HepG2 (cell line): Measurements from ENCODE around the gene ZSWIM8. TPM values are rescaled to one million over a fixed set of nuclear protein-coding genes. Genes with fewer than 3 reads are reported as not detected.

Experiments
- ATAC-seq: fragments of 200-7000 bp; cut with Tn5 transposase; 3 replicates; pipeline ENCODE4 v1.9.1; 2020; ENCODE audit warnings: mild to moderate bottlenecking, moderate library complexity
- BruUV-seq: library from RNA; stranded (reverse); fragments of 400-500 nt; replicated peaks from 2 replicates; lab custom pipeline; 2021; lab: Mats Ljungman, UMichigan
- CTCF ChIA-PET: fragments of 300-600 bp; formaldehyde crosslinking; extraction: SDS; loops from one replicate; lab custom pipeline; 2021; ENCODE audit warnings: low total read pairs, inconsistent platforms, low intra/inter-chr PET ratio; lab: Yijun Ruan, JAX
- POLR2A ChIA-PET: fragments of 350-600 bp; sonication (Branson Sonifier 250); formaldehyde crosslinking; loops from one replicate; lab custom pipeline; 2020; ENCODE audit warnings: antibody characterized with exemption, inconsistent platforms; lab: Yijun Ruan, JAX
- DNase-seq: peaks from one replicate; pipeline ENCODE4 v3.0.0-alpha.2; 2015; ENCODE audit warnings: low spot score
- FAIRE-seq: peaks from 3 replicates; lab custom pipeline; 2011; peaks lifted over from hg19 to GRCh38; lab: Jason Lieb, UNC
- H2AFZ ChIP-seq: one replicate; pipeline ENCODE4 v1.6.1; 2011; ENCODE audit warnings: low read length, inconsistent platforms
- H3K27ac ChIP-seq: fragments of 300-600 bp; 3 replicates; pipeline ENCODE4 v1.8.0; 2011; ENCODE audit warnings: mixed run types, mild to moderate bottlenecking, mixed read lengths, low read length, inconsistent platforms; ENCODE audit not compliant: insufficient read depth; ENCODE audit errors: extremely low read length
- H3K27me3 ChIP-seq, 2 experiments: fragments of 200-600 bp in 1 of 2; 2 replicates in 1 of 2; 3 replicates in 1 of 2; pipeline versions ENCODE4 v1.6.0 to v1.8.0; 2011; ENCODE audit warnings: low read length in 2 of 2, mild to moderate bottlenecking in 2 of 2, moderate library complexity in 2 of 2, inconsistent platforms in 1 of 2; ENCODE audit not compliant: insufficient read depth in 2 of 2, control insufficient read depth in 1 of 2
- H3K36me3 ChIP-seq, 2 experiments: fragments of 200-600 bp in 1 of 2; replicated peaks in 1 of 2; 2 replicates in 1 of 2; 3 replicates in 1 of 2; pipeline versions ENCODE4 v1.5.1 to v1.8.0; 2011; ENCODE audit warnings: low read length in 2 of 2, inconsistent platforms in 1 of 2; ENCODE audit not compliant: insufficient read depth in 2 of 2, control insufficient read depth in 1 of 2
- H3K4me1 ChIP-seq: 2 replicates; pipeline ENCODE4 v1.5.1; 2012; ENCODE audit warnings: low read length, inconsistent platforms; ENCODE audit not compliant: insufficient read depth
- H3K4me2 ChIP-seq: 2 replicates; pipeline ENCODE4 v1.6.0; 2011; ENCODE audit warnings: low read depth, low read length, inconsistent platforms
- H3K4me3 ChIP-seq, 3 experiments: fragments of 200-600 bp in 1 of 3; sonication (generic), shearing (Covaris generic) in 1 of 3; replicated peaks in 1 of 3; 2 replicates each; pipeline ENCODE4 v1.5.1; 2011 to 2016; ENCODE audit warnings: low read length in 3 of 3, inconsistent platforms in 2 of 3, low read depth in 2 of 3, mild to moderate bottlenecking in 2 of 3, control low read depth in 1 of 3, mixed read lengths in 1 of 3; ENCODE audit not compliant: insufficient read depth in 1 of 3
- H3K79me2 ChIP-seq: one replicate; pipeline ENCODE4 v1.6.1; 2011; ENCODE audit warnings: low read length, inconsistent platforms; ENCODE audit not compliant: insufficient read depth
- H3K9ac ChIP-seq: 2 replicates; pipeline ENCODE4 v1.6.0; 2011; ENCODE audit warnings: mild to moderate bottlenecking, low read depth, low read length, inconsistent platforms; ENCODE audit not compliant: insufficient read depth
- H3K9me3 ChIP-seq: 2 replicates; pipeline ENCODE4 v1.5.1; 2012; ENCODE audit warnings: mild to moderate bottlenecking, low read length
- H4K20me1 ChIP-seq: 2 replicates; pipeline ENCODE4 v1.6.0; 2011; ENCODE audit warnings: inconsistent platforms, mild to moderate bottlenecking, low read length, moderate library complexity; ENCODE audit not compliant: insufficient read depth
- ATRX ChIP-seq: sonication (generic); formaldehyde crosslinking; IDR thresholded peaks from 2 replicates; pipeline ENCODE4 v1.4.0; 2020; ENCODE audit warnings: missing genetic modification reagents, borderline replicate concordance
- HES4 ChIP-seq: sonication (generic); formaldehyde crosslinking; IDR thresholded peaks from 2 replicates; pipeline ENCODE4 v1.9.0; 2021; ENCODE audit warnings: mild to moderate bottlenecking, missing genetic modification reagents, borderline replicate concordance
- HNRNPUL1 ChIP-seq: fragments of 200-400 bp; formaldehyde crosslinking; IDR thresholded peaks from 2 replicates; pipeline ENCODE4 v1.6.1; 2017; ENCODE audit warnings: low read depth, mild to moderate bottlenecking, low read length, moderate library complexity
- ZBTB1 ChIP-seq: sonication (generic); formaldehyde crosslinking; IDR thresholded peaks from 2 replicates; pipeline ENCODE4 v1.4.0; 2020; ENCODE audit warnings: missing genetic modification reagents, borderline replicate concordance
- ZFAT ChIP-seq: sonication (generic); formaldehyde crosslinking; conservative IDR thresholded peaks from 2 replicates; pipeline ENCODE4 v1.8.1; 2023; ENCODE audit warnings: missing genetic modification reagents, inconsistent platforms
- ZFP90 ChIP-seq: sonication (generic); formaldehyde crosslinking; IDR thresholded peaks from 2 replicates; pipeline ENCODE4 v1.8.0; 2022; ENCODE audit warnings: missing genetic modification reagents, mild to moderate bottlenecking, inconsistent platforms, borderline replicate concordance
- ZNF121 ChIP-seq: sonication (generic); formaldehyde crosslinking; IDR thresholded peaks from 2 replicates; pipeline ENCODE4 v1.5.0; 2020; ENCODE audit warnings: mild to moderate bottlenecking, missing genetic modification reagents
- WGBS: methylation state at CpG from one replicate; pipeline ENCODE4 v1.1.6; 2017; ENCODE audit warnings: low lambda C conversion rate; 5-methylcytosine and 5-hydroxymethylcytosine counted together
- in situ Hi-C: cut with HindIII; loops from 2 replicates; pipeline ENCODE4 v1.10.0; 2017; ENCODE audit warnings: low pct_unique_long_range_greater_than_20kb; ENCODE audit not compliant: extremely low pct_ligation_motif_present
- intact Hi-C: fragments of 100-400 bp; cut with micrococcal nuclease; formaldehyde crosslinking; loops from one replicate; pipeline ENCODE4 v1.10.0; 2022; ENCODE audit not compliant: unreplicated experiment
- polyA plus RNA-seq, 8 experiments: library from polyadenylated mRNA; depleted of rRNA in 3 of 8; stranded (reverse) in 7 of 8; unstranded in 1 of 8; fragments of >200 nt; fragmentation: Illumina TruSeq in 4 of 8; extraction: Trizol in 4 of 8; gene quantifications; 2 replicates each; pipeline versions ENCODE4 v1.2.1 to v1.2.3, GENCODE V29; 2011 to 2016; ENCODE audit warnings: low read depth in 4 of 8, missing spikeins in 1 of 8, mixed read lengths in 1 of 8; ENCODE audit not compliant: insufficient read depth in 1 of 8
- total RNA-seq, 5 experiments: library from RNA; depleted of rRNA; stranded (reverse); fragments of >200 nt; fragmentation: Illumina TruSeq; extraction: Trizol; gene quantifications; 2 replicates each; pipeline ENCODE4 v1.2.3, GENCODE V29; 2016; ENCODE audit warnings: low read depth in 1 of 5
- TF ChIP-seq, protein P1 (sequence below): sonication (generic); formaldehyde crosslinking; IDR thresholded peaks from 2 replicates; pipeline ENCODE4 v1.4.0; 2020; ENCODE audit warnings: missing genetic modification reagents

The ZSWIM8 gene
- total and polyA plus RNA-seq, 2 of the 13 experiments (the other 11 are each of a cell fraction or from before 2014, with no cell fraction given) = 39.9 to 98.2 TPM

DNA sequence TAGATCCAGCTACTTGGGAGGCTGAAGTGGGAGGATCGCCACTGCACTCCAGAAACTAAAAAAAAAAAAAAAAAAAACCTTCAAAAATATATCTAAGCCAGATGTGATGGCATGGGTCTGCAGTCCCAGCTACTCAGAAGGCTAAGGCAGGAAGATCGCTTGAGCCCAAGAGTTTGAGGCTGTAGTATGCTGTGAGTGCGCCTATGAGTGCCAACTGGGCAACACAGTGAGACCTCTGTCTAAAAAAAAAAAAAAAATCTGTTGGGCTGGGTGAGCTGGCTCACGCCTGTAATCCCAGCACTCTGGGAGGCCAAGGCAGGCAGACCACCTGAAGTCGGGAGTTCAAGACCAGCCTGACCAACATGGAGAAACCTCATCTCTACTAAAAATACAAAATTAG lies 6.4 kb upstream of the ZSWIM8 start:
- Histone ChIP-seq H3K27me3 (no peaks in the 10 kb centered on the region; a peak in 1 of 5 replicates), H3K27ac (no peak overlapping the region), H3K4me3 (no peak overlapping the region), H3K9ac (no peak overlapping the region), H3K4me1 (peaks cover 39% of the 10 kb centered on the region), H3K36me3 (peaks cover 1 to 13% of the 10 kb centered on the region in 2 experiments; a peak in 3 of 5 replicates), H3K79me2 (peaks cover 64% of the 10 kb centered on the region), H3K4me2 (no peak overlapping the region), H3K9me3 (no peaks in the 10 kb centered on the region), H2AFZ (no peak overlapping the region), H4K20me1 (peaks cover 7% of the 10 kb centered on the region; the same call in 1 of the 2 replicates)
- 99% methylated on average over 5 of the region's 5 CpGs for WGBS
- CTCF ChIA-PET = no interaction called here
- in situ Hi-C loops = no loop called here
- POLR2A ChIA-PET = no interaction called here
- ATAC-seq (no peak), DNase-seq (no peak), FAIRE-seq (no peak)
- TF ChIP-seq ZNF121 (CRISPR knock-in tag) = peak; percentile 69
- no peak for TF ChIP-seq ZBTB1 (CRISPR knock-in tag)
- intact Hi-C loops = no loop called here
- no TSS peak for BruUV-seq

DNA sequence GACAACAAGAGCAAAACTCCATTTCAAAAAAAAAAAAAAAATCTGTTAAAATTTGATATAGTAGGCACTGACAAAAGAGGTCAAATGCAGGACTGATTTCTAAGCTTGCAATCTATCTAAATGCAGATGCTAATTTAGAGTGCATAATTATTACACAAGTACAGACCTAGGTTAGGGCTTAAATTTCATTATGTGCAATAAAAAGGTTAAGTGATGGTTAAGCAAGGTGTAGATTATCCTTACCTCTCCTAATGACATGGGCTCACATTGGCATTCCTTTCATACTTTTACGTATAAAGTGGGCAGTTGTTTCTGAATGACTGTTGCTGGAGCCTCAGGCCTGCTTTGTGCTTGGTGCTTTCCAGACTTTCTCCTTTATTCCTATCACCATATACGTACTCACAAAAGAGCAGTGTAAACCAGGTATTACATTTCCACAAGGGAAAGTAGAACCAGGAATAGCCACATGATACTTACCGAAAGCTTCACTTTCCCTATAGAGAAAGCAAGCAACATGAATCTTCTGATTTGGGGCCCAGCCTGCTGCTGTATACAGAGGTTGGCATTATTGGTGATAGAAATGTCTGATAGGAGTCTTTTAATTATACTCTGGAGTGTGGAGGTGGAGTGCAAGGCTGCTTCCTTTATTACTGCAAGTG lies 5.7 kb upstream of the ZSWIM8 start:
- H2AFZ ChIP-seq = no peak overlapping the region
- 95% methylated on average over 3 of the region's 3 CpGs for WGBS
- TF ChIP-seq ZFAT (CRISPR knock-in tag) = no peak
- TF ChIP-seq ATRX = no peak
- TF ChIP-seq HES4 = no peak
- TF ChIP-seq, protein P1, sequence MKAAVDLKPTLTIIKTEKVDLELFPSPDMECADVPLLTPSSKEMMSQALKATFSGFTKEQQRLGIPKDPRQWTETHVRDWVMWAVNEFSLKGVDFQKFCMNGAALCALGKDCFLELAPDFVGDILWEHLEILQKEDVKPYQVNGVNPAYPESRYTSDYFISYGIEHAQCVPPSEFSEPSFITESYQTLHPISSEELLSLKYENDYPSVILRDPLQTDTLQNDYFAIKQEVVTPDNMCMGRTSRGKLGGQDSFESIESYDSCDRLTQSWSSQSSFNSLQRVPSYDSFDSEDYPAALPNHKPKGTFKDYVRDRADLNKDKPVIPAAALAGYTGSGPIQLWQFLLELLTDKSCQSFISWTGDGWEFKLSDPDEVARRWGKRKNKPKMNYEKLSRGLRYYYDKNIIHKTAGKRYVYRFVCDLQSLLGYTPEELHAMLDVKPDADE (CRISPR knock-in tag) = no peak
- no peak for TF ChIP-seq ZFP90
- no peak for TF ChIP-seq HNRNPUL1
- H3K27me3 ChIP-seq = no peaks in the 10 kb centered on the region; a peak in 1 of 5 replicates
- H4K20me1 ChIP-seq = peaks cover 7% of the 10 kb centered on the region; the same call in 1 of the 2 replicates
- ATAC-seq (no peak), FAIRE-seq (no peak), DNase-seq (no peak)
- no peak overlapping the region for H3K9ac ChIP-seq
- H3K27ac ChIP-seq = no peak overlapping the region
- no peak overlapping the region for H3K4me2 ChIP-seq
- in situ Hi-C loops = no loop called here
- ChIA-PET CTCF (no interaction called here), POLR2A (no interaction called here)
- H3K4me1 ChIP-seq = peaks cover 45% of the 10 kb centered on the region
- H3K9me3 ChIP-seq = no peaks in the 10 kb centered on the region
- peaks cover 59% of the 10 kb centered on the region for H3K79me2 ChIP-seq
- H3K4me3 ChIP-seq = no peak overlapping the region
- H3K36me3 ChIP-seq = peaks cover under 1 to 13% of the 10 kb centered on the region in 2 experiments; a peak in 3 of 5 replicates
- no TSS peak for BruUV-seq
- intact Hi-C loops = no loop called here
